Measurements from ENCODE around the gene CLDN18.

The CLDN18 gene

GRCh38 chr3:138038725-138039462 lies 28.9 kb downstream of the CLDN18 start:
- Histone ChIP-seq H3K4me2 (ENCODE audit: low read length) (no peak overlapping the region), H3K79me2 (no peaks in the 10 kb centered on the region), H3K9ac (no peak overlapping the region), H3K36me3 (ENCODE audit: control insufficient read depth, insufficient read depth, low read length) (no peaks in the 10 kb centered on the region), H3K27me3 (ENCODE audit: control insufficient read depth, insufficient read depth, low read length) (no peaks in the 10 kb centered on the region), H3K27ac (no peak overlapping the region), H3K9me3 (ENCODE audit: control insufficient read depth, low read length) (no peaks in the 10 kb centered on the region), H3K4me1 (no peaks in the 10 kb centered on the region), H3K4me3 (ENCODE audit: low read depth, low read length) (no peak overlapping the region), H2AFZ (no peak overlapping the region)
- TF ChIP-seq, protein P1, sequence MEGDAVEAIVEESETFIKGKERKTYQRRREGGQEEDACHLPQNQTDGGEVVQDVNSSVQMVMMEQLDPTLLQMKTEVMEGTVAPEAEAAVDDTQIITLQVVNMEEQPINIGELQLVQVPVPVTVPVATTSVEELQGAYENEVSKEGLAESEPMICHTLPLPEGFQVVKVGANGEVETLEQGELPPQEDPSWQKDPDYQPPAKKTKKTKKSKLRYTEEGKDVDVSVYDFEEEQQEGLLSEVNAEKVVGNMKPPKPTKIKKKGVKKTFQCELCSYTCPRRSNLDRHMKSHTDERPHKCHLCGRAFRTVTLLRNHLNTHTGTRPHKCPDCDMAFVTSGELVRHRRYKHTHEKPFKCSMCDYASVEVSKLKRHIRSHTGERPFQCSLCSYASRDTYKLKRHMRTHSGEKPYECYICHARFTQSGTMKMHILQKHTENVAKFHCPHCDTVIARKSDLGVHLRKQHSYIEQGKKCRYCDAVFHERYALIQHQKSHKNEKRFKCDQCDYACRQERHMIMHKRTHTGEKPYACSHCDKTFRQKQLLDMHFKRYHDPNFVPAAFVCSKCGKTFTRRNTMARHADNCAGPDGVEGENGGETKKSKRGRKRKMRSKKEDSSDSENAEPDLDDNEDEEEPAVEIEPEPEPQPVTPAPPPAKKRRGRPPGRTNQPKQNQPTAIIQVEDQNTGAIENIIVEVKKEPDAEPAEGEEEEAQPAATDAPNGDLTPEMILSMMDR (IDR thresholded peaks at IDR 0.05), result no peak

- H3K4me3 ChIP-seq (ENCODE audit: low read depth, low read length), result no peak overlapping the region
- H3K4me2 ChIP-seq (ENCODE audit: low read length), result no peak overlapping the region
- H3K9ac ChIP-seq, result no peak overlapping the region
- no peaks in the 10 kb centered on the region for H3K36me3 ChIP-seq (ENCODE audit: control insufficient read depth, insufficient read depth, low read length)
- H3K79me2 ChIP-seq, result no peaks in the 10 kb centered on the region
- H3K27me3 ChIP-seq (ENCODE audit: control insufficient read depth, insufficient read depth, low read length), result no peaks in the 10 kb centered on the region
- H3K4me1 ChIP-seq, result no peaks in the 10 kb centered on the region
- H2AFZ ChIP-seq, result no peak overlapping the region
- TF ChIP-seq, protein P1 (IDR thresholded peaks at IDR 0.05), result no peak
- H3K9me3 ChIP-seq (ENCODE audit: control insufficient read depth, low read length), result no peaks in the 10 kb centered on the region
- no peak overlapping the region for H3K27ac ChIP-seq
These were observed 32.1 kb downstream of the CLDN18 start for GRCh38 chr3:138042043-138042442.

DNA sequence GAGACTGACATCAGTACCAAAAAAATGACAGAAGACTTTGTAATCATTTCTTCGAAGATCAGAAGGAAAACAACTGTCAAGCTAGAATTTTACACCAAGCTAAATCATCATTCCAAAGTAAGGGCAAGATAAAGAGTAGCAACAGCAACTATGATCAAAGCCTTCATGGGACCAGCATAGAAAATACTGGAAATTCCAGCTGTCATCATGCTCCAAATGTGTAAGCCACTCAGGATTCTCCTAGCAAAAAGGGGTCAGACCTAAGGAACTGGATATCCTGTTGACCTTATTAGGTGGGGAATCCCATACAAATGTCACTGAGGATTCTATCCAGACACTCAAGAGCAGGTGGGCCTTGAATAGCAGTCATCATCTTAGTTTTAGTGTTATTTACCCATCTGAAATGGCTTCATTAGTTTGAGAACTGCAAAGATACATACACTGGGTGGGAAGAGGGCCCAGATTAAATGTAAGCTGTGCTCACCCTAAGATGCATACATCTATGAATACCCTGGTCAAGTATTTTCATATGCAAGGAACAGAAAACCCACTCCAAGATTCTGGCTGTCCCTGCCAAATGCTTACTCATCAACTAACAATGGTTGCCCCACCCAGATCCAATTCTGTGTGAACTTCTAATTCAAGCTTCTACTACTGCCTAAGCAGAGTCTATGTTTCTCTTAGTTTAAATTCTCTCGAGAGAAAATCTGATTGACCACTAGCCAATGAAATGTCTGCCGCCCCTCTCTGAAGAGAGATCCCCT lies 33.5 kb downstream of the CLDN18 start:
- Histone ChIP-seq H3K27me3 (ENCODE audit: control insufficient read depth, insufficient read depth, low read length) (no peaks in the 10 kb centered on the region), H3K9ac (no peak overlapping the region), H3K27ac (no peak overlapping the region), H3K9me3 (ENCODE audit: control insufficient read depth, low read length) (no peaks in the 10 kb centered on the region), H3K79me2 (no peaks in the 10 kb centered on the region), H3K4me3 (ENCODE audit: low read depth, low read length) (no peak overlapping the region), H3K36me3 (ENCODE audit: control insufficient read depth, insufficient read depth, low read length) (no peaks in the 10 kb centered on the region), H3K4me2 (ENCODE audit: low read length) (no peak overlapping the region), H3K4me1 (no peaks in the 10 kb centered on the region), H2AFZ (no peak overlapping the region)
- TF ChIP-seq, protein P1 (IDR thresholded peaks at IDR 0.05), result no peak

DNA sequence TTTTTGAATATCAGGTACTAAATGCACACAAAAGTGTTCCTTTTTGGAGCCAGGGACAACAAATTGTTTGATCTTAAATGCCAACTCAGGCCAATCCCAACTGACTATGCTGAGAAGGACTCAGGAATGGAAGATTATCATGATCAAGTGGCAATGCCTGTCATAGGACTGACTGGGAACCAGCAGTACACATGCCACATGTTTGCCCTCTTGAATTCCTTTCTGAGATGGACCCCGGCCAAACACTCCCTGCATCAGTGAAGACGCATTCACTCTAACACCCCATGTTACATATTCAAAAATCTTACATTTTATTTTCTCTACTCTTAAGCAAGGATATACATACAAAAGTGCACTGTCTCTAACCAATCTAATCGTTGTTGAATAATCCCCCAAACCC lies 36.1 kb downstream of the CLDN18 start:
- Histone ChIP-seq H3K9me3 (ENCODE audit: control insufficient read depth, low read length) (no peaks in the 10 kb centered on the region), H3K4me1 (no peaks in the 10 kb centered on the region), H3K27ac (no peak overlapping the region), H3K9ac (no peak overlapping the region), H3K4me2 (ENCODE audit: low read length) (no peak overlapping the region), H3K27me3 (ENCODE audit: control insufficient read depth, insufficient read depth, low read length) (no peaks in the 10 kb centered on the region), H3K79me2 (no peaks in the 10 kb centered on the region), H2AFZ (no peak overlapping the region), H3K36me3 (ENCODE audit: control insufficient read depth, insufficient read depth, low read length) (no peaks in the 10 kb centered on the region), H3K4me3 (ENCODE audit: low read depth, low read length) (no peak overlapping the region)
- TF ChIP-seq, protein P1 (IDR thresholded peaks at IDR 0.05), result no peak
